Glutamatergic neuron (in vitro differentiated cells): Measurements from ENCODE around the gene RNF135. TPM values are rescaled to one million over a fixed set of nuclear protein-coding genes. Genes with fewer than 3 reads are reported as not detected.

Source experiments
- DNase-seq: peaks from one replicate; pipeline ENCODE4 v3.0.0; 2022
- H3K27ac Mint-ChIP-seq: one replicate; pipeline ENCODE4 v1.8.0; 2020; ENCODE audit warnings: mild to moderate bottlenecking, mixed read lengths, inconsistent platforms; ENCODE audit not compliant: unreplicated experiment
- H3K27me3 Mint-ChIP-seq: one replicate; pipeline ENCODE4 v1.8.0; 2020; ENCODE audit warnings: mild to moderate bottlenecking, moderate library complexity, mixed read lengths, inconsistent platforms; ENCODE audit not compliant: unreplicated experiment
- H3K36me3 Mint-ChIP-seq: one replicate; pipeline ENCODE4 v1.8.0; 2020; ENCODE audit warnings: mild to moderate bottlenecking, mixed read lengths, inconsistent platforms; ENCODE audit not compliant: unreplicated experiment
- H3K4me1 Mint-ChIP-seq: one replicate; pipeline ENCODE4 v1.8.0; 2020; ENCODE audit warnings: mild to moderate bottlenecking, low read depth, mixed read lengths, inconsistent platforms; ENCODE audit not compliant: unreplicated experiment
- H3K4me3 Mint-ChIP-seq: one replicate; pipeline ENCODE4 v1.8.0; 2020; ENCODE audit warnings: mild to moderate bottlenecking, mixed read lengths, inconsistent platforms; ENCODE audit not compliant: unreplicated experiment
- H3K9me3 Mint-ChIP-seq: one replicate; pipeline ENCODE4 v1.8.0; 2020; ENCODE audit warnings: mild to moderate bottlenecking, moderate library complexity, mixed read lengths, inconsistent platforms; ENCODE audit not compliant: unreplicated experiment
- long read RNA-seq: library from polyadenylated mRNA; unstranded; transcript quantifications from one replicate; pipeline ENCODE4 v2.0.0, GENCODE V29; 2020; ENCODE audit not compliant: unreplicated experiment
- total RNA-seq: library from RNA; stranded (reverse); fragmentation: NEBNext Ultra II Directional; extraction: Animal tissue kit (Norgen Biotek cat#: 25700); gene quantifications from one replicate; pipeline ENCODE4 v1.2.1, GENCODE V29; 2021; ENCODE audit not compliant: unreplicated experiment
- TF ChIP-seq, protein P1 (sequence below): fragments of 200-600 bp; sonication (generic); IDR thresholded peaks from one replicate; pipeline ENCODE4 v1.5.0; 2021; ENCODE audit not compliant: partially characterized antibody, unreplicated experiment

Gene RNF135, protein sequence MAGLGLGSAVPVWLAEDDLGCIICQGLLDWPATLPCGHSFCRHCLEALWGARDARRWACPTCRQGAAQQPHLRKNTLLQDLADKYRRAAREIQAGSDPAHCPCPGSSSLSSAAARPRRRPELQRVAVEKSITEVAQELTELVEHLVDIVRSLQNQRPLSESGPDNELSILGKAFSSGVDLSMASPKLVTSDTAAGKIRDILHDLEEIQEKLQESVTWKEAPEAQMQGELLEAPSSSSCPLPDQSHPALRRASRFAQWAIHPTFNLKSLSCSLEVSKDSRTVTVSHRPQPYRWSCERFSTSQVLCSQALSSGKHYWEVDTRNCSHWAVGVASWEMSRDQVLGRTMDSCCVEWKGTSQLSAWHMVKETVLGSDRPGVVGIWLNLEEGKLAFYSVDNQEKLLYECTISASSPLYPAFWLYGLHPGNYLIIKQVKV
- total RNA-seq: 0.59 TPM
- long read RNA-seq, partial matches to known transcripts: 0 of 2 reads
- long read RNA-seq, other reads (novel, unspliced or antisense): 0 of 2 reads

DNA sequence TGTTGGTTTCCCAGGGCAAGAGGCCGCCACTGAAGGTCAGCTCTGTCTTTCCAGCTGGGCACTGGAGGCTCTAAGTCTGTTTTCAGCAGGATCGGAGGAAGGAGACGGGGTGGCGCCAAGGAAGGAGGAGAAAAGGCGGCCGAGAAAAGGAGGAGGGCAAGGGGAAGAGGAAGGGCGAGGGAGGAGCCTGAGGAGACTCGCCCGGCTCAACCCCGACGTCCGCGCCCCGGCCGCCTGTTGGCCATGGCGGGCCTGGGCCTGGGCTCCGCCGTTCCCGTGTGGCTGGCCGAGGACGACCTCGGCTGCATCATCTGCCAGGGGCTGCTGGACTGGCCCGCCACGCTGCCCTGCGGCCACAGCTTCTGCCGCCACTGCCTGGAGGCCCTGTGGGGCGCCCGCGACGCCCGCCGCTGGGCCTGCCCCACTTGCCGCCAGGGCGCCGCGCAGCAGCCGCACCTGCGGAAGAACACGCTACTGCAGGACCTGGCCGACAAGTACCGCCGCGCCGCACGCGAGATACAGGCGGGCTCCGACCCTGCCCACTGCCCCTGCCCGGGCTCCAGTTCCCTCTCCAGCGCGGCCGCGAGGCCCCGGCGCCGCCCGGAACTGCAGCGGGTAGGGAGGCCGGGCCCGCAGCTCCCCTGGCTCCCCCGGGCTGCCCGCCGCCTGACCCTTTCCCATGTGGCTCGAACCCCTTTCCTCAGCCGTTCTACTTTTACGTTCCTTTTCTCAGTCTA, at the start of gene RNF135:
TSS of gene RNF135 (plus strand) at position 209 of the 737 bp plus-strand sequence. CDS start at position 244, 35 bp downstream.
- Mint-ChIP-seq H3K27me3 (peaks cover 6% of the 10 kb centered on the region), H3K36me3 (no peaks in the 10 kb centered on the region), H3K4me3 (peak within 1 kb of the TSS; percentile 94), H3K4me1 (peaks cover 3% of the 10 kb centered on the region), H3K27ac (peak within 1 kb of the TSS; percentile 80), H3K9me3 (peaks cover 3% of the 10 kb centered on the region)
- TF ChIP-seq, protein P1, sequence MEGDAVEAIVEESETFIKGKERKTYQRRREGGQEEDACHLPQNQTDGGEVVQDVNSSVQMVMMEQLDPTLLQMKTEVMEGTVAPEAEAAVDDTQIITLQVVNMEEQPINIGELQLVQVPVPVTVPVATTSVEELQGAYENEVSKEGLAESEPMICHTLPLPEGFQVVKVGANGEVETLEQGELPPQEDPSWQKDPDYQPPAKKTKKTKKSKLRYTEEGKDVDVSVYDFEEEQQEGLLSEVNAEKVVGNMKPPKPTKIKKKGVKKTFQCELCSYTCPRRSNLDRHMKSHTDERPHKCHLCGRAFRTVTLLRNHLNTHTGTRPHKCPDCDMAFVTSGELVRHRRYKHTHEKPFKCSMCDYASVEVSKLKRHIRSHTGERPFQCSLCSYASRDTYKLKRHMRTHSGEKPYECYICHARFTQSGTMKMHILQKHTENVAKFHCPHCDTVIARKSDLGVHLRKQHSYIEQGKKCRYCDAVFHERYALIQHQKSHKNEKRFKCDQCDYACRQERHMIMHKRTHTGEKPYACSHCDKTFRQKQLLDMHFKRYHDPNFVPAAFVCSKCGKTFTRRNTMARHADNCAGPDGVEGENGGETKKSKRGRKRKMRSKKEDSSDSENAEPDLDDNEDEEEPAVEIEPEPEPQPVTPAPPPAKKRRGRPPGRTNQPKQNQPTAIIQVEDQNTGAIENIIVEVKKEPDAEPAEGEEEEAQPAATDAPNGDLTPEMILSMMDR: peak; percentile 34
- peak; percentile 73 for DNase-seq

DNA sequence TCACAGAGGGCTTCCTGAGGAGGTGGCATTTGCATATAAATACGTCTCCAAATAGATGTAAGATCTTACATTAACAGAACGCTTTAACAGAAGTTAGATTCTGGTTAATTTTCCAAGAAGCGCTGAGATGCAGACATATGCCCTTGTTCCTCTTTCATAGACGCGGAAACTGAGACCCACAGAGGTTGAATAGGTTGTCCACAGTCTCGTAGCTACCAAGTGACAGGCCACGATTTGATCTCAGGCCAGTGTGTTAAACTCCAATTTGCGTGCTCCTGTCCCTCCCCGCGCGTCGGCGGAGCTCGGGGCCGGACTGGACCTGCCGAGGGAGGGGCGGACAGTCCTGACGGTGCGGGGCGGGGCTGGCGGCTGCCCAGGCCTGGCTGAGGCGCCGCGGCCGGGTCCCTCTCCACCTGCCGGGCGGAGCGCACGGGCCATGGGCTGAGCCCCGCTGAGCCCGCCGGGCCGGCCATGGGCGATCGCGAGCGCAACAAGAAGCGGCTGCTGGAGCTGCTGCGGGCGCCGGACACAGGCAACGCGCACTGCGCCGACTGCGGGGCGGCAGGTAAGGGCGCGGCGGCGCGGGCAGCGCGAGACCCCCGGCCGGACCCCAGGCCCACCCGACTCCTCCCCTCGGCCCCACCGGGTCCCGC, 49.2 kb upstream of the RNF135 start, which contains the start of gene ADAP2:
TSS of gene ADAP2 (plus strand) at position 402 of the 653 bp plus-strand sequence. CDS start at position 472, 70 bp downstream.
- Mint-ChIP-seq H3K4me1 (no peaks in the 10 kb centered on the region), H3K27ac (peak within 1 kb of the TSS; percentile 73), H3K9me3 (peaks cover 2% of the 10 kb centered on the region), H3K36me3 (no peaks in the 10 kb centered on the region), H3K27me3 (peaks cover 10% of the 10 kb centered on the region), H3K4me3 (peak within 1 kb of the TSS; percentile 79)
- peak; percentile 44 for DNase-seq
- TF ChIP-seq, protein P1: no peak

DNA sequence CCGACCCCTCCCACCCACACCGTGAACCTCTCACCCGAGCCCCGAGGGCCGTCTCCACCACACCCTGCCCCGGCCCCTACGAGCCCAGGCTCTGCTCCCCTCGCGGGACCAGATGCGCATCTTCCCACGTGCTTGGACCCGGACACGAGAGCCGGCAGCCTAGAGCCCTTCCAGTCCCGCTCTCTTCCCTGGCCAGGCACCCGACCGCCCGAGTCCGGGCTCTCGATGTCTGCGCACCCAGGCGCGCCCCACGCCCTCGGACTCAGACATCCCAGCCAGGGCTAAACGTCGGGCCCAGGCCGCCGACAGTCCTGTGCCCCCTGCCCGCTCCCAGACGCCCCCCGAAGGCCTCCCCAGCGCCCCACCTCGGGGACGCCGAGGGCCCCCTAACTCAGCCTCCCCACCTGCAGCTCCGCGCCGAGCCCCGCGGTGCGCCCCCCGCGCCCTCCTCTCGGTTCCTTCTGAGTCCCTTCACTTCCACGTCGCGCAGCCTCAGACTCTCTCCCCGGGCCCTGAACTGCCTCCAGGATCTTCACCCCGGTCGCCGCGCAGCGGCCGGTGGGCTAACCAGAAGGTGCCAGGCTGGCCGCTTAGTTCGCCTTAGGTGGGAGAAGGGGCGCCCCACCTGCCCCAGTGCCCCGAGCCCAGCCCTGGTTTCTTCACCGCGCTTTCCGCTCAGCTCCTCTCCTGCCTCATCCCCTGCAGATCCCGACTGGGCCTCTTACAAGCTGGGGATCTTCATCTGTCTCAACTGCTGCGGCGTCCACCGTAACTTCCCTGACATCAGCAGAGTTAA, 48.4 kb upstream of the RNF135 start:
- Mint-ChIP-seq H3K4me1 (no peaks in the 10 kb centered on the region), H3K27me3 (peaks cover 10% of the 10 kb centered on the region), H3K9me3 (peaks cover 2% of the 10 kb centered on the region), H3K4me3 (peak overlapping the region; percentile 78), H3K36me3 (no peaks in the 10 kb centered on the region), H3K27ac (peak overlapping the region; percentile 73)
- TF ChIP-seq, protein P1: no peak
- peak; percentile 24 for DNase-seq

DNA sequence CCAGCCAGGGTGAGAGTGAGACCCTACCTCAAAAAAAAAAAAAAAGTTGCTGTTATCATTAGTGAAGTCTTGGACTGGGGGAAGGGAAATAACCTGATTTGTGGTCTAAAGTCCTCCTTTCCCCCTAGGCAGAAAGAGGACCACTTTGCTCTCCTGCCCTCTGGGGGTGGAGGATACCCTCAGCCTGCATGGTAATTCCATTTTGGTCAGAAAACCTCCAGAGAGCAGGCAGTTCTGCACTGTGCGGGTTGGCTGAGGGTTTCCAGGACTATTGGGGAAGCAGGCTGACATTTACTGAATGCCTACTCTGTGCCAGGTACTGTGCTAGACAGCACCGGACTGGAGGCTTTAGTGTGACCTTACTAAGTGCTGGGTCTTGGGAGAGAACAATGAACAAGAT, 46.5 kb upstream of the RNF135 start:
- TF ChIP-seq, protein P1: no peak
- Mint-ChIP-seq H3K27me3 (peaks cover 10% of the 10 kb centered on the region), H3K27ac (no peak overlapping the region), H3K9me3 (peaks cover 2% of the 10 kb centered on the region), H3K4me1 (no peaks in the 10 kb centered on the region), H3K4me3 (no peak overlapping the region), H3K36me3 (no peaks in the 10 kb centered on the region)
- no peak for DNase-seq
